Stimulated activated CD8-positive, alpha-beta memory T cell treated with anti-CD3 and anti-CD28 coated beads, Interleukin-15, amount 100 ng/mL, for 4 hours (primary cell): ENCODE results near the gene AGPS.
A peak's percentile ranks its signal among the peaks of the same experiment; 100 is the strongest.
"Not testable (repeated sequence)": the region's sequence is repeated elsewhere in the genome, so short reads cannot be mapped to it uniquely, and the experiment has no call there.

Experiments
- DNase-seq, 2 donors: peaks; one replicate each; pipeline ENCODE4 v3.0.0-alpha.2; 2020; ENCODE audit warnings: low read depth in 2 of 2

Gene AGPS

DNA sequence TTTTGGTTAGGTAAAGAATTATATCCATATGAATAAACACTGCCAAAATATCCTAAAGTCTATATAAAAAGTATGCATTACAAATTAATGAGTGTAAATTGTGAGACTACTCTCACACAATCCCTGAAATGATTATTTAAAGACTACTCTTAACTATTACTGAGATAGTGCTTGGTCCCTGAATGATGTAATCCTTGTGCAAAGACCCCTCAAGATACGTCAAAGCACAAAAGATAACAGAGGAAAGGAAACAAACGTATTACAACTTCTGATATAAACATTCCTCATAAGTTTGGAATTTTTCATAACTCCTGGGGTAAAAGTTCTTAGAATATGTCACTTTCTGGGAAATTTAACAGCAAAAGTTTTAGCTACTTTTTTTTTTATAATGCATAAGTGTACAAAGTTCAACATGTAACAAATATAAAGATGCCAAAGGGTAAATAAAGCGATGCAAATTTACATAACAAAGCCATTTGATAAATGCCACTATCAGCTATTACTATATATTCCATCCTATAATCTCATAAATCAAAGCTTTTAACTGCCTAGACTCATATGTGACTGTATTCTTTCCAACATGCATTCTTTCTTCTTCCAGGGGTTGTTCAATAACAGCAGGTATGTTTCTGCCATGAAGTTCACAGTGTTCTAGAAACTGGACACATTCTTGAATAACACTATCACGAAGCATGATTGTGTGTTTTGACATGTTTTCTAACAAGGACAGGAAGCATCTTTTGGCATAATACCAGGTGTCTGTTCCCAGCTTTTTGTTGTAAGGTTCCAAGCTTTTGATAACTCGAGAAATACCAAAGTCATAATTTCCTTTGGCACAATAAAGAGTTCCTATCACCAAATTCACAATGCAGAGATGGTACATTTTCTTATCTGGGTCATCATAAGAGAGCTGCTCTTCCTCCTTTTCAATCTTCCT lies 158.0 kb downstream of the AGPS start:
- no peak for DNase-seq

DNA sequence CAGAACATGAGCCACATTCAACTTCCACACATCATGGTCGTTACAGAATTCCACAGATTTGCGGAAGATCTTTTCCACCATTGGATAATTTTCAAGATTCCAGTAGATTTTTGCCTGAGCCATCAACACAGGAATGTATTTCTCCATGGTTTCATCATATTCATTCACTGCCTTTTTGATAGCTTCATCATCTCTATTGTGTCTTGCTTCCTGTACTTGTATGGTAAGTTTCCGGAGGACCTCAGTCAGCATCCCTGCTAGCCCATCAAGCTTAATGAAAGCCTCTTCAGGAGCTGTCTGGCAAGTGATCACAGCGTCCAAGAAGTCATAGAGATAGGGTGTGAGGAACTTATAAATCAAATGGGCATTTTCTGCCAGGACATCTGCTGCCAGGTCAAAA lies 158.8 kb downstream of the AGPS start:
- not testable (repeated sequence) for DNase-seq

GRCh38 chr2:177551989-177552421 lies 159.4 kb downstream of the AGPS start:
- no peak for DNase-seq

GRCh38 chr2:177552422-177553175 lies 160.0 kb downstream of the AGPS start:
- peak; percentile 73 to 75 for DNase-seq

GRCh38 chr2:177553176-177553884 lies 160.8 kb downstream of the AGPS start:
- no peak for DNase-seq

DNA sequence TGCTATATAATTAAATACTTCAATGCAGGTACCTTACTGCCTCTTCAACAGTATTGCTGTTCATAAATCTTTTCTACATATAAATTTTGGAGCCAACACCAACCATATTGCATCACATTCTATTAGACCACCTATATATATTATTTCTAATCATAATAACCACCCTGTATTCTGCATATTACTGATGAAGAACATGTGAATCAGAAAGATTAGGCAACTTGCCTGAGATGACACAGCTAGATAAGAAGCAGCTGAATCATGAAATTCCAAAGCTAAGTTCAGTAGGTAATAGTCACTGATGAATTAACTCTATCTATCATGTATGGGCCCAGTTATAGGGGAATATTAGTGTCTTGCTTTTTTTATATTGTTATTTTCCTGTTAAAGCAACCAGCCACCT lies 161.8 kb downstream of the AGPS start:
- no peak for DNase-seq

GRCh38 chr2:177556153-177556552 lies 163.6 kb downstream of the AGPS start:
- no peak for DNase-seq

DNA sequence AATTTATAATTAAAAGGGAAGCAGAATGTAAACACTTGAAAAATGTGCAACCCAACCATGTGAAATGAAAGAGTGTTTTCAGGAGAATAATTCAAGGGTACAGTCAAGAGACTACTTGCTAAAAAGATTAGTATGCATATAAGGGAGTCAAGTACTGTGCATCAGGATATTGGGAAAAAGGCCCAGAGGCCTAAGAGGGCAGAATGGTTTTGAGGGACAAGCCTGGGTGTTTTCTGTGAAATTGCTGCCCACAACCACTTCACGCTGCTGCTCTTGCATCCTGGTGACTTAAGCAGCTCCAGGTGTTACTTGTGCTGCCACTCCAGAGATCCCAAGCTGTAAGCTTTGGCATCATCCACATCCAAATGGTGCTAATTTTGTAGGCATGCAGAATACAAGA lies 165.2 kb downstream of the AGPS start:
- no peak for DNase-seq

DNA sequence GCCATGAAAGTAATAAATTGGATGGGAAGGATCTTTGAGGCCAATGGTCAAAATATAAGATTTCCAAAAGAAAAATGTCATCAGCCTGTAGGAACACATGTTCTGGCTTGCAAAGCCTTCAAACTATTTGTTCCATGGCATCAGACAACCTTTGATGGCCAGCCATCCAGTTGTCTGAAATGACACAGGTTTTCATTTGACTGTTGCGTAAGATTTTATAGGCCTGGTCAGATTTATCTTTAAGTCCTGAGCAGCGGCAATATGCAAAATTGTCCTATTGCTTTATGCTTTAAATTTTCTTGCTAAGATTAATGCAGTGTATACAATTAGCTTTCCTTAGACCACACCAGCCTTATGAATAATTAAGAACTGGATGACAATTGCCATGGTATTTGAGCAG lies 167.1 kb downstream of the AGPS start:
- no peak for DNase-seq

GRCh38 chr2:177568390-177568789 lies 175.8 kb downstream of the AGPS start:
- DNase-seq, result no peak

DNA sequence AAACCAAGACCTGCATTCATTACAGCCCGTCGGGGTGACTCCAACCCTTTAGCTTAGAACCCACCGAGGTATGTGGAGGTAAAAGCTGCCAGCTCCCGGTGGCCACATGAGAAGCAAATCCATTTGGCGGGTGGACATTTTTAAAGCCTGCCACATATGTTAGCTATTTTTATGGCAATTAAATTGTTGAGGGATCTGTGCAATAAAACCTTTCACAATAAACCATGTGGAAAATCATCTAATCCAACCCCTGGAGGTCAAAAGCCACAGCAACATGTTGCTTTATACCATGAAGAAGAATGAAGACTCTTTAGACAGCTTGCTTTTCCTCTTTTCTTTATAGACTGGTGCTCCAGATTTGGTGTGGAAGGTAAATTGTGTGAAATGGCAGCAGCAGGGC lies 176.3 kb downstream of the AGPS start:
- DNase-seq, result no peak

GRCh38 chr2:177572236-177572671 lies 179.7 kb downstream of the AGPS start:
- DNase-seq, result no peak

DNA sequence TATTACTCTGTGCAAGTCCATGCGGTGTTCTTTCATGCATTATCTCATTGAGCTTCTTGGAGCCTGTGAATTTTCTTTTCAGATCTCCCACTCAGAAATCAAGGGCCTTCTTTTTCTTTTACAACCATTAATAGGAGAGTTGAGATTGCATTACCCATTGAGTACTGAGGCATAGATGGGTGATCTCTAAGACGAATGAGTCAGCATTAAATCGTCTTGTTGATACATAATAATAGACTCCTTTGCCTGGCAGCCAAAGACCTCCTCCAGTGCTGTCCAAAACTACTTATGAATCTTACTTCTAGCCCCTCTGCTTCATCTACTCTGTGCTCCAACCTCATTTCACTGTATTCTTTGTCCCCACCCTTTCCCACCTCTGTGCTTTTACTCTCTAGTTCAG lies 180.5 kb downstream of the AGPS start:
- no peak for DNase-seq

DNA sequence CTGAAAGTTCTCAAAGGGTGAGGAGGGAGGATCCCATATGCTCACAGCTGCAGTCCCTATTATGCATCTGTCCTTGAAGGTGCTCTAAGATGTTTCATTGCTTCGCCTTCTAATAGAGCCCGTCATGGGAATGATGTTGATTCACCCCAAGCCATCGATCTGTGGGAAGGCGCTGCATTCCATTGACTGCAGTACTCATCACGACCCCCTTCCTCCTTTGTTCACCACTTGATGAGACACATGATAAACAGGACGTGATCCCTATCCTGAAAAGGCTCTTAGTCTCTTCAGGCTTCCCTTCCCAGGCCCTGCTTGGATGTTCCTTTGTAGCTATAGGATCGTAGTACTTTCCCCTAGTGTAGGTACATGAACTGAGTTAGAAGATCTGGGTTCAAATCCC lies 181.8 kb downstream of the AGPS start:
- no peak for DNase-seq

- DNase-seq, result no peak
Measured at GRCh38 chr2:177575358-177575757, 182.8 kb downstream of the AGPS start.

DNA sequence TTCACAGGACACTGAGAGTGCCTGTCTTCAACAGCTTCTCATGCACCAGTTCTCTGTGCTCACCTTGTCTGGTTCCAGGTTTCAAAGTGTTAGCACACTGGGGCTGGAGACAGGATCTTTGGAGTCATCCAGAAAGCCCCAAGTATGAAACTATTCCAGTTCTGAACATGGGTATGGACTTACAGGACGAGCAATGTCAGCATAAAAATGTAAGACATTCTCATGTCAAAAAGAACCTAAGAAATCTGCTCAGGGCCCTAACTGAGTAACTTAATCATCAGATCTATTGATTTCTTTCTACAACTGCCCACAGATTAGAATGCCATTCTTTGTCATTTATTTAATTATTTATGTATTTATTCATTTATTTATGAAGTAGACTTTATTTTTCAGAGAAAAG lies 184.5 kb downstream of the AGPS start:
- no peak for DNase-seq

DNA sequence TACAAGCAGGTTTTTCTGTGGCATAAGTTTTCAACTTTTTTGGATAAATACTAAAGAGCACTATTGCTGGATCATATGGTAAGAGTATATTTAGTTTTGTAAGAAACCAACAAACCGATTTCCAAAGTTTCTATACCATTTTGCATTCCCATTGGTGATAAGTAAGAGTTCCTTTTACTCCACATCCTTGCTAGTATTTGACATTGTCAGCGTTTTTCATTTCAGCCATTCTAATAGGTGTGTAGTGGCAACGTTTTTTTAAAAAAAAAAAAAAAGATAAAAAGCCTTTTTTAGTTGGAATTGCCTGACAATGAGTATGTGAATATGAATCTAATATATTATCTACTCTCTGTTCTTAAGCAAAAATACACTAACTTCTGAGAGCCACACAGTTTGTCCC lies 185.9 kb downstream of the AGPS start:
- DNase-seq, result no peak

DNA sequence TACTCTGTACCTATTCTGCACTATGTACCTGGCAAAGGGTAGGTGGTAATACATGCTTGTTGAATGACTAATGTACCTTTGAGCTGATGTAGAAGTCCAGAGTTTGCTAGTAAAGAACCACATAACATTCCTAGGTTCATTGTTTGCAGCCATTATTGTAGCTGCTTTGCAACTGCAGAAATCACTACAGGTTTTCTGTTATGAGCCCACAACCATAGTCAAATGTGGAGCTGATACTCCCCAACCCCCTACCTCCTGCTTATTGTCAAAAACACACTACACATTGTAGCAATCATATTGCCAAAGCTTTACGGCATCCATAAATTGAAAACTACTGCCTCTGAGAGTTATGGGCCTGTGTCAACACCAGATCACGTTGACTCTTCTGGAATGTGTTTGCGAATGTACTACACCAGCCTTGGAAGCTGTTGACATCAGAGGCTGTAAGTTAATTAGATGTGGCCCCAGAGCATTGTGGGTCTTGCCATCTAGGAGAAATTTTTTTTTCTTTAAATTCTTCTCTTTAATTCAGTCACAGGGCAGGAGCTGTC lies 187.0 kb downstream of the AGPS start:
- DNase-seq, result no peak

DNA sequence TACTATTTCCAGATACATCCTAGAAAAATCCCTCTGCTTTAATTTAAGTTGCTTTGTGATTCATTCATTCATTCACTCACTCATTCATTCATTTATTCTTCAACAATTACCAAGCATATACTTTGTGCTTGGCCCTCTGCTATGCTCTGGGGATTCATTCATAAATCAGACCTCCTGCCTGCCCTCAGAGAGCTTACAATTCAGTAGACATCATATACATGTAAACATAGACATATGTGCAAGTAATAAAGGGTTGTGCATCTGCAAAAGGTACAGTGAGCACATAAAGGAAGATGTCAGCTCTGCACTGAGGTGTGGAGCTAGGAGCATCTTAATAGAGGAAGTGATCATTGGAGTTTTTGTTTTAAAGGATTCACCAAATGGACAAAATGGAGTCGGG lies 189.4 kb downstream of the AGPS start:
- DNase-seq, result no peak

DNA sequence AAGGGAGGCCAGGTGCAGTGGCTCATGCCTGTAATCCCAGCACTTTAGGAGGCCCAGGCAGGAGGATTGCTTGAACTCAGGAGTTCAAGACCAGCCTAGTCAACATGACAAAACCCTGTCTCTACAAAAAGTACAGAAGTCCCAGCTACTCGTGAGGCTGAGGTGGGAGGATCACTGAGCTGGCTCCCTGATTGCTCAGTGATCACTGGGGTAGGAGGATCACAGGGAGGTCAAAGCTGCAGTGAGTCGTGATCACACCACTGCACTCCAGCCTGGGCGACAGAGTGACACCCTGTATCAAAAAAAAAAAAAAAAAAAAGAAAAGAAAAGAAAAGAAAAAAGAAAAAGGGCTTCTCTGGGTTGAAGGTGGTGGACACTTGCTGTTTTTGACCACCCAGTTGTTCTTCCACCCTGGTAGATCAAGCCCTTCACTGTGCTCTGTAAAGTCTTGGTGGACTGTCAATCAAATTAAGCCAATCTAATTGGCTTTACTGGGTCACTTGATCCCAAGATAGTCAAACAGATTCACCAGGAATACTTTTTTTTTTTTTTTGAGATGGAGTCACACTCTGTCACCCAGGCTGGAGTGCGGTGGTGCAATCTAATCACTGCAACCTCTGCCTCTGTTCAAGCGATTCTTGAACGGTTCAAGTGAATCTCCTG lies 191.6 kb downstream of the AGPS start:
- no peak for DNase-seq

DNA sequence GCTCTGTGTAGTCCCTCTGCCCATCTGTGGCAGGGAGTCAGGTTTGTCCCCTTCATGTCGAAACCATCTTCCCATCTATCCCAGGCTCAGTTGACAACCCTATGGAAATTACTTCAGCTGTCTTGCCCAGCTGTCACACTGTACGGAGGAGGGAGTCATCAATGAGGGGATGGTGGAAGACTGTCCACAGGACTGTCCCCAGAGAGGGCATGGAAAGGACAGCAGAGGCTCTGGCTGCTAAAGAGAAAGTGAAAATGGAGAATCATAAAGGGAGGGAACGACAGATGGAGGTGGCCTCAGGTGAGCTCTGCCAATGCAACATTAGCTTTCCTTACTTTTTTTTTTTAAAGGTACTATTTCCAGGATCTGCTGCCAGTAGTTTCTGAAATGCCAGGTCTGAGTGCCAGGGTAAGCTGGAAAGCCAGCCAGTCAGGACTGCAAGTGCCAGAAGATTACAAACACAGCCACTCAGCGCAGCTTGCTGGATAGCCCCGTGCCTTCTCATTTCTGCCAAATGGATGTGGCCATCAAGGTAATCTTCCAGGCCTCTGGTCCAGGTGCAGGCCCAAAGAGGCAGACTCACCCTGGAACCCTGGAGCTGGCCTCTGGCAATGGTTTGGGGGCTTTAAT lies 192.8 kb downstream of the AGPS start:
- DNase-seq, result no peak
